T-helper 2 cell (primary cell): ENCODE measurements around the gene GALNT12.

Experiments
- DNase-seq, 5 experiments: peaks; one replicate each; pipeline versions ENCODE4 v3.0.0 to v3.0.0-alpha.2; 2012 to 2022

The GALNT12 gene

GRCh38 chr9:98864281-98865174 is 57.1 kb downstream of the GALNT12 start:
- DNase-seq, result no peak

DNA sequence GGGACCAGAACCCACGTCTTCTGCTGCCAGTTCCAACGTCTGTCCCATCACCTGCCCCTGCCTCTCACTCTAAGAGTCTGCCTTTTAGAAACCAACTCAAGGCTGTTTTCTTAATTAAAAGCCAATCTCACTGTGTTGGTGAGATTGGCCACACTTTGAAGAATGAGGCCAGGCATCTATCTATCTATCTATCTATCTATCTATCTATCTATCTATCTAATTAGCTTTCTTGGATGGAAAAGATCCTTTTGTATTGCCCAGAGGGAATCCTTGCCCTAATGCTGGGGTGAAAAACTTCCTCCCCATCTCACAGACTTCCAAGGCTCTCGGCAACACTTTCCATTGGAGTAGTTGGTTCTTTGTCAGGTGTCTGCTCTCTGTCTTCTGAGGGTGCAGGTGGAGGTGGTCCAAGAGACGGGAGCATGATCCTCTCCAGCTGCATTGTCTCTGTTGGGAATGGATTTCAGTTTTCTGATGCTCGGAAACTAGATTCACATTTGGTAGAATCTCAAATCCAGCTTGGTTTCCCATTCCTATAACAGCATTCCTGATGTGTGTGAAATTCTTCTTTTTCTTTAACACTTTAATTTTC is 57.9 kb downstream of the GALNT12 start:
- DNase-seq, result no peak

DNA sequence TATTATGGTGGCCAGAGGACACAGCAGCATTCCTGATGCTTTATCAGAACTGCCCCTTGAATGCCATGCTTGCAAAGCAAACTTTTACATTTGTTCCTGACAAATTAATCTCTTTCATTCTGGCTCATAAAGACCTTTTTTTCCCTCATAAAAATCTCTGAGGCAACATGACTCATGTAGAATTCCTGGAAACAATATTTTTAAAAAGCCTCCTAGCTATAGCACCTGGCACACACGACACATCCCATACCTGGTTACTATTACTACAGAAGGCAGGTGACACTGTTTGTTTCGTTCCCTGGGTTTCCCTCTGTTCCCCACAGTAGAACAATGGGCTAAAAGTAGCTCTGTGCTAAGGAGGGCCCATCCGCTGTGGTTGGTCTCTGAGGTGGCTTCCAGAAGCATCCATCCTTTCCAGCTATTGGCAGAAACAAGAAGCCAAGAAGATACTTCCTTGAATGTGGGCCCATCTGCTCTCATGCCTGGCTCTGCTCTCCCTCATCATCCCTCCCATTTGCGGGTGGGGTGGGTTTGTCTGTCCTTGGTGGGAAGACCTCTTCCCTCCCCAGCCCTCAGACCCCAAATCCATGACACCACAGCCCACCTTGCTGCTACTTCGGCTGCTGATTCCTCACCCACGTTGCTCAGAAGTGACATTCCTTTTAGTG is 59.1 kb downstream of the GALNT12 start:
- DNase-seq, result no peak

DNA sequence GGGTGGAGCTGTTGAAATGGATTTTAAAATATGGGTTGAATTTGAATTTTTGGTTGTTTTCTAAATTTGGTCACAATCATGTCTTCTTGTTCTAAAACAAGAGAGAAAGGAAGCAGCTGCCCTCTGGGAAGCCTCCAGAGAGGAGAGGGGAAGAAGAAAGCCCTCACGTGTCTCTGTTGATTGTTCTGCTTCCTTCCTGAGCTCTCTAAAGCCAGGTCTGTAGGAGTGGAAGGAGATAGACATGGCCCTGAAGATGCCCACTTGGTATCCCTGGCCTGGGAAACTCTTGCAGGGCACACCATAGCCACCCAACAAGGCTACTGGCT is 59.6 kb downstream of the GALNT12 start:
- DNase-seq, result no peak

DNA sequence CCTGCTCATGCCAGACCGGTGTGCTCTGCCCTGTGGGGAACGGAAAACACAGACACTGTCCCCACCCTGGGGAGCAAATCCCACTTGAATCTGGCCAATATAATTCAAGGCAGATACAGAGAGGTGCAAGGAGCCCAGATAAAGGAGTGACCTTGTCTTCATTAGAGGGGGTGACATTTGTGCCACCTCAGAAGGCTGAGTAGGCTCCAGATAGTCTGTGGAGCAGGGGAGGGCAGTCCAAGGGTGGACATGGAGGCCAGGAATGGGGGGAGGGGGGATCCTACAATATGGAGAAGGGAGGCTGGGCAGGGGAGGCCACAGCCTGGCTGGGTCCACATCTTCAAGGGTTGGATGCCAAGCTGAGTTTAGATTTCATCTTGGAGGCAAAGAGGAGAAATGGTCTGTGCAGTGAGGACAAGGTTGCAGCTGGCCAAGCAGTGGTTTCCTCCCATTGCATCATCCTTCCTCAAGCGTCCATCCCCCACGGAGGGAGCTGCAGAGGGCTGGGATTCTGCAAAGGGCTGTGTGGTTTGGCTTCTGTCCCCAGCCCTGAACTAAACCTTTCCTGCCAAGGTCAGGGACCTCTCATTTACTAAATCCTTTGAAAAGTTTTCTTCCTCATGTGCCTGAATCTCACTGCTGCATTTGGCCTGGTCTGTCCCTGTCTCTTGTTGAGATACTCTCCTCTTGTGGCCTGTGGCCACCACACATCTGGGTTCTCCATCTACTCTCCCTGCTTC is 60.1 kb downstream of the GALNT12 start:
- no peak for DNase-seq

DNA sequence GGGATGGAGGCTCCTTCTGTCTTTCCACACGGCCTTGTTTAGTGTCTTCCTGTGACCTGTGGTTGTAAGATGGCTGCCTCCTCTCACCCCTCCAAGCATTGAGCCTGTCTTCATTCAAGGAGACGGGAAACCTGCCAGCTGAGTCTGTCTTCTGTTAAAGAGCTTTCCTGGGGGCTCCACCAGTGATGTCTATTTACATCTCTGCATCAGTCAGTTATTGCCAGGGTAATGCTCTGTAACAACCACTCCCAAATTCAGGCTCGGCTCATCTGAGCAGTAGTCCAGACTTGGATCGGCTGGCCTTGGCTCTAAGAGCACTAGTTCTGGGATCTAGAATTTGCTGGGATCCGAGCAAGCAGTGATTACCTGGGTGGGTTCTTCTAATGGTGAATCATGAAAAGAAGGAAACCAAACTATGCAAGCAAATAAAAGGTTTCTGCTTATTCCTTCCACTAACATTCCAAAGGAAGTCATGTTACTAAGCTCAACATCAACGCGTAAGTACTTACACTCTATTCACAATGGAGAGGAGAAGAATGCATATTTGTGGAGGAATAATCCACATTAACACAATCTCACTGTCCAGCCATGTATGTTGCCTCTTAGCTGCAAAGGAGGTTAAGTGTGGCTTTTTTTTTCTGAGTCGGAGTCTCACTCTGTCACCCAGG is 61.7 kb downstream of the GALNT12 start:
- no peak for DNase-seq

DNA sequence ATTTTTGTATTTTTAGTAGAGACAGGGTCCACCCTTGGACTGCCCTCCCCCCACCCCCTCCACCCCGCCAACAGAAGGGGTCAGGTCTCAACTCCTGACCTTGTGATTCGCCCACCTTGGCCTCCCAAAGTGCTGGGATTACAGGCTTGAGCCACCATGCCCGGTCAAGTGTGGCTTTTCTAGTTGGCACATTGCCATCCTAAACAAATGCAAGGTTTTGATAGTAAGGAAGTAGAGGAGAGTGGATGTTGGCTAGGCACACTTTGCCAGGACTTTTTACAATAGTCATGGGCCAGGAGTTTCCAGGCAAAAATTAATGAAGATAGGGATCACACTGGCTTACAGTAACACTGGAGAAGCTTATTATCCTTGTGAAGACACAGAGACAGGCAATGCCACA is 62.4 kb downstream of the GALNT12 start:
- DNase-seq, result no peak

- DNase-seq, result no peak
Observed at GRCh38 chr9:98870782-98871557, 63.5 kb downstream of the GALNT12 start.

GRCh38 chr9:98871558-98872065 is 64.1 kb downstream of the GALNT12 start:
- no peak for DNase-seq

- DNase-seq, result no peak
Observed at GRCh38 chr9:98873526-98873925, 66.1 kb downstream of the GALNT12 start.

DNA sequence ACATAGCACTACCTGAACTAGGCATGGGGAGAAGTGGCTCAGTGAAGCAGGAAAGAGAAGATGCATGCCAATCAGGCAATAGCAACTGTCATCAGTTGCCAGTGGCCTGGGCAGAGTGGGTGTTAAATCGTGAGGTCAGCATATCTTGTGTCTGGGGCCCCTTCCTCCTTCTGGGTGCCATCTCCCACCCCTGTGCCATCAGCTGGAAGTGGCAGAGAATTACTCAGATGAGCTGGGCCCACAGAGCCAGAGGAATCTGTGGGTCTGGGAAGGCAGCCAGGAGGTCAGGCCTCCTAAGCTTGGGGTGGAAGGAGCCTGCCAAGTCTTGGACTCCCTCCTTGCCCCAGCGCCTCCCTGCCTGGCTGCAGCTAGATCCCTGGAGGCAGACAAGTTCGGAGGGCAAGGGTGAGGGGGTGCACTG is 66.5 kb downstream of the GALNT12 start:
- DNase-seq, result no peak

DNA sequence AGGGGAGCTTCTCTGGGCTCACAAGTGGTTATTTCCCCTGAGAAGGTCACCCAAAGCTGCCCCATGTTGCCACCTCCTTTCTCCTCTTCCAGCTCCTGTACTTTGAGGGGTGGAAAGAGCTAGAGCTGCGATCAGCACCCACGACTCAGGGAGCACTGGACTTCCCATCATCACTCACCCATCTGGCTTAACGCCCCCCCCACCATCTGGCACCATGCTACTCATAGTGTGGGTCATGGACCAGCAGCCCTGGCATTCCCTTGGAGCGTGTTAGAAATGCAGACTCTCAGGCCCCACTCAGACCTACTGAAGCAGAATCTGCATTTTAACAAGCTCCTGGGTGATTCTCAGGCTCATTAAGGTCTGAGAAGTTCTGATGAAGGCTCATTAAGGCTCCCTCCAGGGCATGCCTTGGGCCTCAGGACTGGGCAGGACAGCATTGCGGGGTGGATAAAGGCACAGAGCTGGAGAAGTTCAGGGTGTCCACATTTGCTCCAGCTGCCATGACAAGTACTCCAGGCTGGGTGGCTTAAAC is 67.3 kb downstream of the GALNT12 start:
- DNase-seq, result no peak

GRCh38 chr9:98875536-98875935 is 68.1 kb downstream of the GALNT12 start:
- DNase-seq, result no peak

- no peak for DNase-seq
Observed at GRCh38 chr9:98877311-98877710, 69.8 kb downstream of the GALNT12 start.

DNA sequence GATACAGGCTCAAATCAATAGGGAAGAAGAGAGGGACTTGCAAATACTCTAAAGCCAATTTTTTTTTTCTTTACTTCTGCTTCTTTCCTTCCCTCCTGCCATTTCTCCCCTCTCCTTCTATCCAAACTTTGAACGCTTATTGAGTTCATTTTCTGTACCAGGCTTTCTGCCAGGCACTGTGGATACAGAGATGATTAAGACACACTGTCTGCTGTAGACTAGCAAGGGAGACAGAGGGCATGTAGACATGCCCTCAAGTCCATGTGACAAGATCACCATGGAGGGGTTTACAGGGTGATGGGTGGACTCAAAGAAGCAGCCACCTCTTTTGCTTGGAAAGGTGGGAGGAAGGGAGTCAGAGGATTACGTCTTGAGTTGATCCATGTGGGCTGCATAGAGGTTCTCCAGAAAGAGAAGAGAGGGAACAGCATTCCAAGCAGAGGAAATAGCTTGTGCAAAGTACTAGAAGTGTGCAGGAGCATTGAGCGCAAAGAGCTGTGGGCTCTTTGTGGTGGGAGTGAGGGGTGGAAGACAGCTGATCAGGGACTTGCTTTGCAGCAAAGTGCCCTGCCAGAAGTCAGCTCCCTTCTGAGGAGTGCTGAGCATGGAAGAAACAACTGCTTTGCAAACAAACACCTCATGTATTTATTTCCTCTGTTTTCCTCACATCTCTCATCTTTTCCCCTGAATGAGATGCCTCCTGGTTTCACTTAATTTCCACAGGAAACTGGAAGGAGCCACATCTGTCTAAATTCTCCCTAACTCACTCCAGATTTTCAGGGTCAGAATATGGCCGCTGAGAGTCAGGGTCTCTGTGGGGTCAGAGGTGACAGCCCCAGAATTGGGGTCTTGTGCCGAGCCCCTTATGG is 71.9 kb downstream of the GALNT12 start:
- no peak for DNase-seq

- no peak for DNase-seq
Observed at GRCh38 chr9:98879963-98880310, 72.5 kb downstream of the GALNT12 start.

DNA sequence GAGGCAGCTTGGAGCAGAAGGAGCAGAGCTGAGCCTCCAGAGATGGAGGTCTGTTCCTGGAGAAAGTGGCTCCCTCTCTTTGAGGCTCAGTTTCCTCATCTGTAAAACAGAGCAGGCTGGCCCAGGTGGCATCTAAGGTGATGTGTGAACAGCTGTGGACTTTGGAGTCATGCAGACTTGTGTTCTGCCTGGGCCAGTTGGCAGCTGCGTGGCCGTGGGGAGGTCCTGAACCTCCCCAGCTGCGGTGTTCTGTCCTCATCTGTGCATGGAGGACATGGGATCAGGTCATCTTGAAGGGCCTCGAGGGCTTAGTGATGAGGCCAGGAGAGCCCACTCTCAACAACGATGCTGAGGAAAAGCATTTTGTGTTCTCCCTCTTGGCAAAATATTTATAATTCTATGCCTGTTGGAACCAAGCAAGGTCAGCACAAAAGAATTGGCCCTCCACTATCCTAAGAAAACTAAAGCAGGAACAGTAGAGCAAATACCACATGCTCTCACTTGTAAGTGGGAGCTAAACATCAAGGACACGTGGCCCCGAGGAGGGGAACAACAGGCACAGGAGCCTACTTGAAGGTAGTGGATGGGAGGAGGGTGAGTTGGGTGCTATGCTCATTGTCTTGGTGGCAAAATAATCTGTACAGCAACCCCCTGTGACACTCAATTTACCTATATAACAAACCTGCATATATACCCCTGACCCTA is 73.0 kb downstream of the GALNT12 start:
- DNase-seq, result no peak

GRCh38 chr9:98881356-98881755 is 73.9 kb downstream of the GALNT12 start:
- DNase-seq, result no peak

GRCh38 chr9:98881836-98882568 is 74.5 kb downstream of the GALNT12 start:
- no peak for DNase-seq
